ENCODE results near the gene NOS1. TPM values are rescaled to one million over a fixed set of nuclear protein-coding genes. Genes with fewer than 3 reads are reported as not detected.
"Not testable (repeated sequence)": the region's sequence is repeated elsewhere in the genome, so short reads cannot be mapped to it uniquely, and the experiment has no call there.

NOS1 gene
- total RNA-seq, 4 donors from 2014 or later = 6.6 to 15.4 (median 12.0) TPM

GRCh38 chr12:117227000-117227653 is 134.3 kb downstream of the NOS1 start:
- Histone ChIP-seq H3K9me3 (no peaks in the 10 kb centered on the region), H3K36me3 (no peaks in the 10 kb centered on the region), H3K27ac (no peak overlapping the region), H3K4me1 (no peaks in the 10 kb centered on the region), H3K4me3 (no peak overlapping the region), H3K27me3 (peaks cover 18% of the 10 kb centered on the region)
- WGBS = 59% methylated on average over 12 of the region's 12 CpGs
- DNase-seq (ENCODE audit: low spot score in 2 of 2) = no peak
- no peak for TF ChIP-seq POLR2AphosphoS5 (IDR thresholded peaks at IDR 0.05)
- TF ChIP-seq POLR2A (IDR thresholded peaks at IDR 0.05) = no peak
- no peak for TF ChIP-seq EP300 (IDR thresholded peaks at IDR 0.05)
- no peak for TF ChIP-seq CTCF (IDR thresholded peaks at IDR 0.05)

- H3K9me3 ChIP-seq = no peaks in the 10 kb centered on the region
- no peaks in the 10 kb centered on the region for H3K4me1 ChIP-seq
- peaks cover 13% of the 10 kb centered on the region for H3K27me3 ChIP-seq
- 75% methylated on average over 10 of the region's 10 CpGs for WGBS
- H3K36me3 ChIP-seq = no peaks in the 10 kb centered on the region
- no peak overlapping the region for H3K4me3 ChIP-seq
- DNase-seq (ENCODE audit: low spot score in 2 of 2) = no peak
- H3K27ac ChIP-seq = no peak overlapping the region
- TF ChIP-seq EP300 (IDR thresholded peaks at IDR 0.05) = no peak
- TF ChIP-seq CTCF (IDR thresholded peaks at IDR 0.05) = no peak
- no peak for TF ChIP-seq POLR2A (IDR thresholded peaks at IDR 0.05)
- no peak for TF ChIP-seq POLR2AphosphoS5 (IDR thresholded peaks at IDR 0.05)
Observed at GRCh38 chr12:117226505-117226904, 134.9 kb downstream of the NOS1 start.

DNA sequence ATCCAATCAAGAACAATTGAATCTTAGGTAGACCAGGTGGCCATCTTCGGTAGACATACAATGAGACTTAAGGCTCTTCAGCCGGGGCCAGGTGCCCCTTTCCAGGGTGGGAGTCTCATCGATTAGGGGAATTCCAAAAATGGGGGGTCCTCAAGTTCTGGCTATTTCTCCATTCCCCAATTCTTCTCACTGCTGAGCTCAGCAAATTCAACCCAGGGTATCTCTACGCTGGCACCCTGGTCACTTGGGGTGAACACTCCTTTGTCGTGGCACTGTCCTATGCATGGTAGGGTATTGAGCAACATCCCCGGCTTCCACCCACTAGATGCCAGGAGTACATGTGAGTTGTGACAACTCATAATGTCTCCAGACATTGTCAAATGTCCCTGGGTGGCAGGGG is 136.2 kb downstream of the NOS1 start:
- peaks cover 19% of the 10 kb centered on the region for H3K27me3 ChIP-seq
- 90% methylated on average over 6 of the region's 6 CpGs for WGBS
- no peak for TF ChIP-seq POLR2A (IDR thresholded peaks at IDR 0.05)
- no peak for TF ChIP-seq CTCF (IDR thresholded peaks at IDR 0.05)
- H3K9me3 ChIP-seq = no peaks in the 10 kb centered on the region
- no peak overlapping the region for H3K4me3 ChIP-seq
- no peaks in the 10 kb centered on the region for H3K4me1 ChIP-seq
- H3K36me3 ChIP-seq = no peaks in the 10 kb centered on the region
- H3K27ac ChIP-seq = no peak overlapping the region
- no peak for DNase-seq (ENCODE audit: low spot score in 2 of 2)

DNA sequence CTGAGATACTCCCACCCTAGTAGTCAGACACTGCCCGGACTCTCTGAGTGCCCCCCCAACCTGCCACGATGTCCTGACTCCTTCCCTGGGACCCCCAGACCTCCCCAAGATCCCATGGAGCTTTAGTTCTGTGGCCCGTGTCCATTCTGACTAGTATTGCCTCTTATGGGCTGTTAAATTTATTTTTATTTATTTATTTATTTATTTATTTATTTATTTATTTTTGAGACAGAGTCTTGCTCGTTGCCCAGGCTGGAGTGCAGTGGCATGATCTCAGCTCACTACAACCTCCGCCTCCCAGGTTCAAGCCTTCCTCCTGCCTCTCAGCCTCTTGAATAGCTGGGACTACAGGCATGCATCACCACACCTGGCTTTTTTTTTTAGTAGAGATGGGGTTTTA is 140.5 kb downstream of the NOS1 start:
- 82% methylated on average over 5 of the region's 5 CpGs for WGBS
- not testable (repeated sequence) for H3K4me1 ChIP-seq; DNase-seq (ENCODE audit: low spot score in 2 of 2); H3K27ac ChIP-seq; H3K4me3 ChIP-seq; H3K9me3 ChIP-seq; H3K36me3 ChIP-seq
- peaks cover 18% of the 10 kb centered on the region for H3K27me3 ChIP-seq

DNA sequence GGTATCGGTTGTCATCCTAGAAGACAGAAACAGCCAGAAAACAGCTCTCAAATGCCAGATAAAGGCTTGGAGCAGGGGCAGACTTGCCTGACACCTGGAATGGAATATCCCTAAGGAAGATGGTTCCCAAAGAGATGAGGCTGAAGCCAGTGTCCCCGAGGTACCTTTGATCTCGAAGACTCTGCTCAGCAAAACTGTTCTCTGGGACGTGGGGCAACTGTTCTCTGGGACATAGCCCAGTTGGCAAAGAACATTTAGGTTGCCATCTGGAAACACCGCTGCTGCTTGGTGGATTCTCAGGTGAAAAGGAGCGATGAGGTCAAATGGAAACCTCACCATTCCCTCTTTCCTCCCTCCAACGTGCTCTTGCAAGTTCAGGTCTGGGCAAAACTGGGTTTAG is 143.3 kb downstream of the NOS1 start:
- Histone ChIP-seq H3K27me3 (peaks cover 18% of the 10 kb centered on the region), H3K4me3 (no peak overlapping the region), H3K9me3 (no peaks in the 10 kb centered on the region), H3K4me1 (no peaks in the 10 kb centered on the region), H3K36me3 (no peaks in the 10 kb centered on the region), H3K27ac (no peak overlapping the region)
- WGBS = 76% methylated on average over 7 of the region's 7 CpGs
- TF ChIP-seq POLR2AphosphoS5 (IDR thresholded peaks at IDR 0.05) (no peak), EP300 (IDR thresholded peaks at IDR 0.05) (no peak), CTCF (IDR thresholded peaks at IDR 0.05) (no peak), POLR2A (IDR thresholded peaks at IDR 0.05) (no peak)
- DNase-seq (ENCODE audit: low spot score in 2 of 2) = no peak

DNA sequence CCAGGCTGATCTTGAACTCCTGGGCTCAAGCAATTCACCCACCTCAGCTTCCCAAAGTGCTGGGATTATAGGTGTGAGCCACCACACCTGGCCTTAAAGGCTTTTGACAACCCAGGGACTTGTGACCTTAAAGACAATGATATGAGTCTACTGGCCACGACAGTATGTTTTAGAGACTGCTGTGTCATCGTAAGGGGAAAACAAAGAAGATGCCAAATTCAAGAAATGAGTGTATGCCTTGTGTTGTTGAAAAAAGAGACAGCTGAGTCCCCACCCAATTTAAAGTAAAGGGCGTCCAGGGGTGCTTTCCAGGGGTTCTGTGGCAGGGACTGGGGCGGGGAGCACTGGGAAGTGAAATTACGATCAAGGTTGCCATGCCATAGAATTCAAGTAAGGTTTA is 144.7 kb downstream of the NOS1 start:
- DNase-seq (ENCODE audit: low spot score in 2 of 2) = no peak
- H3K4me1 ChIP-seq = no peaks in the 10 kb centered on the region
- 81% methylated on average over 5 of the region's 5 CpGs for WGBS
- H3K9me3 ChIP-seq = no peaks in the 10 kb centered on the region
- H3K27me3 ChIP-seq = peaks cover 18% of the 10 kb centered on the region
- no peak overlapping the region for H3K4me3 ChIP-seq
- H3K36me3 ChIP-seq = no peaks in the 10 kb centered on the region
- TF ChIP-seq POLR2A (IDR thresholded peaks at IDR 0.05) (no peak), CTCF (IDR thresholded peaks at IDR 0.05) (no peak), POLR2AphosphoS5 (IDR thresholded peaks at IDR 0.05) (no peak), EP300 (IDR thresholded peaks at IDR 0.05) (no peak)
- no peak overlapping the region for H3K27ac ChIP-seq

Measured in suprapubic skin (tissue), 4 donors.